Measurements from ENCODE around the gene ACVR1C. TPM values are rescaled to one million over a fixed set of nuclear protein-coding genes. Genes with fewer than 3 reads are reported as not detected.

ACVR1C gene
- total RNA-seq: 0.17 TPM in 1 of 2 replicates, not detected in the other

GRCh38 chr2:157628477-157629415 is at the start of gene ACVR1C:
Gene ACVR1C (minus strand): TSS chr2:157628864. CDS start chr2:157628644, 220 bp downstream.
- peak; percentile 65 for DNase-seq

- no peak for DNase-seq
These were observed 49.3 kb upstream of the ACVR1C start for GRCh38 chr2:157677941-157678340.

- DNase-seq: peak; percentile 2
These were observed 43.5 kb upstream of the ACVR1C start for GRCh38 chr2:157672129-157672528.

- peak; percentile 34 for DNase-seq
These were observed 33.7 kb upstream of the ACVR1C start for GRCh38 chr2:157662401-157662800.

GRCh38 chr2:157661776-157662175 is 33.1 kb upstream of the ACVR1C start:
- no peak for DNase-seq

- DNase-seq: no peak
These were observed 29.2 kb upstream of the ACVR1C start for GRCh38 chr2:157657858-157658257.

GRCh38 chr2:157657101-157657500 is 28.4 kb upstream of the ACVR1C start:
- no peak for DNase-seq

- no peak for DNase-seq
These were observed 16.1 kb upstream of the ACVR1C start for GRCh38 chr2:157644776-157645175.

- DNase-seq: no peak
These were observed 3.2 kb upstream of the ACVR1C start for GRCh38 chr2:157631861-157632260.

GRCh38 chr2:157627594-157628476 is 829 bp downstream of the ACVR1C start:
- no peak for DNase-seq

GRCh38 chr2:157625296-157625695 is 3.4 kb downstream of the ACVR1C start:
- DNase-seq: no peak

- no peak for DNase-seq
These were observed 7.7 kb downstream of the ACVR1C start for GRCh38 chr2:157620956-157621355.

- DNase-seq: no peak
These were observed 16.9 kb downstream of the ACVR1C start for GRCh38 chr2:157611726-157612125.

GRCh38 chr2:157611110-157611509 is 17.6 kb downstream of the ACVR1C start:
- DNase-seq: no peak

- no peak for DNase-seq
These were observed 22.1 kb downstream of the ACVR1C start for GRCh38 chr2:157606534-157606933.

GRCh38 chr2:157603198-157603597 is 25.5 kb downstream of the ACVR1C start:
- DNase-seq: no peak

- no peak for DNase-seq
These were observed 26.9 kb downstream of the ACVR1C start for GRCh38 chr2:157601807-157602206.

GRCh38 chr2:157596992-157597681 is 31.5 kb downstream of the ACVR1C start:
- peak; percentile 29 for DNase-seq

GRCh38 chr2:157593411-157593810 is 35.3 kb downstream of the ACVR1C start:
- DNase-seq: no peak

- DNase-seq: peak; percentile 15
These were observed 35.7 kb downstream of the ACVR1C start for GRCh38 chr2:157592948-157593347.

- no peak for DNase-seq
These were observed 36.3 kb downstream of the ACVR1C start for GRCh38 chr2:157592374-157592773.

- DNase-seq: no peak
These were observed 41.1 kb downstream of the ACVR1C start for GRCh38 chr2:157587576-157587975.

GRCh38 chr2:157574165-157574564 is 54.5 kb downstream of the ACVR1C start:
- no peak for DNase-seq

Measured in dermis blood vessel endothelial cell (primary cell).